Skin epidermis (tissue), 12 donors: ENCODE measurements around the gene CARNS1.

Experiments
- H3K27ac ChIP-seq, 21 experiments: fragments of 200-600 bp; sonication (generic) in 11 of 21; one replicate each; pipeline ENCODE4 v1.5.0; 2020; ENCODE audit warnings: mild to moderate bottlenecking in 3 of 21, inconsistent platforms in 2 of 21, moderate library complexity in 2 of 21
- H3K4me3 ChIP-seq, 7 experiments: fragments of 200-600 bp; sonication (generic) in 2 of 7; one replicate each; pipeline ENCODE4 v1.5.0; 2020; ENCODE audit warnings: inconsistent platforms in 2 of 7, mild to moderate bottlenecking in 2 of 7, moderate library complexity in 1 of 7

Gene CARNS1

DNA sequence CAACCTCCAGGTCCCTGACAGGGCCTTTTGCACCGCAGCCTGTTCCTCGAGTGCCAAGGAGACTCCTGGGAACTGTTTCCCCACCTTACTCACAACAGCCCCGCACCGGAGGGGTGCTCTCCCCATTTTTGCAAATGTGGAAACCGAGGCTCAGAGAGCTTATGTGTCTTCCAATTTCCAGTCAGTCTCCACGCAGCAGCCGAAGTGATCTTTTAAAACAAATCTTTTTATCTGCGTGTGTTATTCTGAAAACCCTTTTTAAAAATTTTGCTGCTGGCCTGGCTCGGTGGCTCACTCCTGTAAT is 54.0 kb downstream of the CARNS1 start:
- peak overlapping the region; percentile 48 to 99 (median 95) for H3K27ac ChIP-seq
- H3K4me3 ChIP-seq = peak overlapping the region; percentile 62 to 98 (median 82)

DNA sequence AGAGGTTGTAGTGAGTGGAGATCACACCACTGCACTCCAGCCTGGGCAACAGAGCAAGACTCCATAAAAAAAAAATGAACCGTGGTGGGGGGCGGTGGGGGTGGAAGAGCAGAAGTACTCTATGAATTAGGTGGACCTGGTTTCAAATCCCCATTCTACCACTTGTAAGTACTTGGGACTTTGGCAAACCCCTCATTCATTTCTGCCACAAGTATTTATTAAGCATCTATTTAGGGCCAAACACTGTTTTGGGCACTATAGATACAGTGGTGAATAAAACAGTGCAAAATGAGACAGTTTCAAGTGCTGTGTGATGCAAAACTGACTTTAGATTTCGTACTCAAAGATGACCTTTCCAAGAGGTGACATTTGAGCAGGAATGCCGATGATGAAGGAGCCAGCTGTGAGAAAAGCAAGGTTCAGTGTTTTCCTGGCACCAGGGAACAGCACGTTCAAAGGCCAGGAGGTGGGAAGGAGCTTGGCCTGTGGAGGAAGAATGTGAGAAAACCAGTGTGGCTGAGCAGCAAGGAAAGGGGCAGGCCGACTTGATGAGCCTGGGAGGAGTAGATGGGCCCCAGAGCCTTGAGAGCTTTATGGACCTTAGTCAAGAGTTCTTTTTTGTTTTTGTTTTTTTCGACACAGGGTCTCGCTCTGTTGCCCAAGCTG is 55.0 kb downstream of the CARNS1 start:
- no peak overlapping the region for H3K27ac ChIP-seq

DNA sequence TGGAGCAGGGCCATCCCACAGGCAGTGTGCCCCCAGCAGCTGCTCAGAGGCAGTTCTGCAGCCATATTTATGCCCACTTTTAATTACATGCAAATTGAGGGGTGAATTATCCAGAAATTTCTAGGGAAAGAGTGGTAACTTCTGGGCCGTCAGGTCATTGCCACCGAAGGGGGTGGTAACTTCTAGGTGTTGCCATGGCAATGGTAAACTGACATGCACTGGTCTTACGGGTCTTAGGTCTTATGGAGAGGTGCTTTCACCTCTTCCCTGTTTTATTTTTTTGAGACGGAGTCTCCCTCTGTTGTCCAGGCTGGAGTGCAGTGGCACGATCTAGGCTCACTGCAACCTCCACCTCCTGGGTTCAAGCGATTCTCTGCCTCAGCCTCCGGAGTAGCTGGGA is 57.4 kb downstream of the CARNS1 start:
- H3K27ac ChIP-seq = no peak overlapping the region
- H3K4me3 ChIP-seq = no peak overlapping the region

More for the DNA sequence above, 55.0 kb downstream of the CARNS1 start:
- H3K4me3 ChIP-seq = no peak overlapping the region
